Osteoblast (primary cell): ENCODE measurements around the gene GART. TPM values are rescaled to one million over a fixed set of nuclear protein-coding genes. Genes with fewer than 3 reads are reported as not detected.
A peak's percentile ranks its signal among the peaks of the same experiment; 100 is the strongest.

Experiments
- DNase-seq: peaks from one replicate; pipeline ENCODE4 v3.0.0; 2011; ENCODE audit warnings: low spot score, mixed read lengths; ENCODE audit not compliant: insufficient read length; ENCODE audit errors: missing footprints
- H2AFZ ChIP-seq: 2 replicates; pipeline ENCODE4 v1.6.0; 2011; ENCODE audit warnings: mild to moderate bottlenecking, low read length
- H3K27ac ChIP-seq: 2 replicates; pipeline ENCODE4 v1.5.1; 2011; ENCODE audit warnings: mild to moderate bottlenecking, low read depth, low read length, moderate library complexity
- H3K27me3 ChIP-seq: 2 replicates; pipeline ENCODE4 v1.6.0; 2012; ENCODE audit warnings: mild to moderate bottlenecking, control low read depth, inconsistent platforms, low read length, moderate library complexity; ENCODE audit not compliant: insufficient read depth
- H3K36me3 ChIP-seq: 2 replicates; pipeline ENCODE4 v1.5.1; 2011; ENCODE audit warnings: mild to moderate bottlenecking, low read length, control low read depth, moderate library complexity; ENCODE audit not compliant: insufficient read depth
- H3K4me1 ChIP-seq: 2 replicates; pipeline ENCODE4 v1.5.1; 2011; ENCODE audit warnings: mild to moderate bottlenecking, low read length, control low read depth, moderate library complexity; ENCODE audit not compliant: insufficient read depth
- H3K4me2 ChIP-seq: 2 replicates; pipeline ENCODE4 v1.6.0; 2011; ENCODE audit warnings: mild to moderate bottlenecking, low read length; ENCODE audit not compliant: insufficient read depth
- H3K4me3 ChIP-seq: fragments of 200-600 bp; sonication (generic); 3 replicates; pipeline ENCODE4 v1.5.1; 2012; ENCODE audit warnings: mild to moderate bottlenecking, low read length, inconsistent platforms; ENCODE audit not compliant: insufficient read depth
- H3K79me2 ChIP-seq: 2 replicates; pipeline ENCODE4 v1.6.0; 2012; ENCODE audit warnings: mild to moderate bottlenecking, low read length, control low read depth, inconsistent platforms; ENCODE audit not compliant: insufficient read depth
- H3K9me3 ChIP-seq: 2 replicates; pipeline ENCODE4 v1.5.1; 2011; ENCODE audit warnings: low read depth, low read length, control low read depth
- H4K20me1 ChIP-seq: 2 replicates; pipeline ENCODE4 v1.6.0; 2012; ENCODE audit warnings: mild to moderate bottlenecking, low read length, control low read depth; ENCODE audit not compliant: insufficient read depth
- CTCF ChIP-seq: IDR thresholded peaks from 2 replicates; pipeline ENCODE4 v1.5.1; 2011; ENCODE audit warnings: mild to moderate bottlenecking, low read depth, low read length, moderate library complexity; ENCODE audit errors: extremely low read depth
- total RNA-seq: library from RNA; depleted of rRNA; stranded (reverse); fragments of >200 nt; gene quantifications from 2 replicates; pipeline ENCODE4 v1.2.3, GENCODE V29; 2012

Gene GART
- total RNA-seq, 1 donor = 85.8 TPM

- no peaks in the 10 kb centered on the region for H3K4me1 ChIP-seq
- H3K27me3 ChIP-seq = no peaks in the 10 kb centered on the region
- H3K4me2 ChIP-seq = no peak overlapping the region
- no peak for TF ChIP-seq CTCF
- H4K20me1 ChIP-seq = peaks cover 85% of the 10 kb centered on the region
- peaks cover 99% of the 10 kb centered on the region for H3K79me2 ChIP-seq
- no peak overlapping the region for H2AFZ ChIP-seq
- H3K36me3 ChIP-seq = peaks cover 94% of the 10 kb centered on the region
- no peaks in the 10 kb centered on the region for H3K9me3 ChIP-seq
- no peak overlapping the region for H3K4me3 ChIP-seq
- DNase-seq = no peak
- H3K27ac ChIP-seq = no peak overlapping the region
Observed at GRCh38 chr21:33554236-33554981, 12.5 kb upstream of the GART start.

GRCh38 chr21:33552999-33553598 is 11.2 kb upstream of the GART start:
- H3K36me3 ChIP-seq = peaks cover 94% of the 10 kb centered on the region
- no peak overlapping the region for H3K4me3 ChIP-seq
- H3K4me1 ChIP-seq = no peaks in the 10 kb centered on the region
- no peaks in the 10 kb centered on the region for H3K27me3 ChIP-seq
- no peak overlapping the region for H3K4me2 ChIP-seq
- H3K9me3 ChIP-seq = no peaks in the 10 kb centered on the region
- TF ChIP-seq CTCF = no peak
- peak; percentile 46 for DNase-seq
- H3K27ac ChIP-seq = no peak overlapping the region
- H4K20me1 ChIP-seq = peaks cover 80% of the 10 kb centered on the region
- H2AFZ ChIP-seq = no peak overlapping the region
- H3K79me2 ChIP-seq = peaks cover 99% of the 10 kb centered on the region

GRCh38 chr21:33552093-33552998 is 10.4 kb upstream of the GART start:
- Histone ChIP-seq H3K36me3 (peaks cover 90% of the 10 kb centered on the region), H3K4me1 (no peaks in the 10 kb centered on the region), H3K9me3 (no peaks in the 10 kb centered on the region), H3K79me2 (peaks cover 99% of the 10 kb centered on the region), H2AFZ (no peak overlapping the region), H3K4me3 (no peak overlapping the region), H3K4me2 (no peak overlapping the region), H3K27me3 (no peaks in the 10 kb centered on the region), H3K27ac (no peak overlapping the region), H4K20me1 (peaks cover 81% of the 10 kb centered on the region)
- no peak for TF ChIP-seq CTCF
- DNase-seq = peak; percentile 62
